GM12865 (cell line): Measurements from ENCODE around the gene ZNF488.

Experiments
- DNase-seq: peaks from one replicate; pipeline ENCODE4 v3.0.0; 2010; ENCODE audit warnings: low read depth
- H3K4me3 ChIP-seq: 2 replicates; pipeline ENCODE4 v1.5.1; 2011; ENCODE audit warnings: mild to moderate bottlenecking, low read depth, low read length, control low read depth
- TF ChIP-seq, protein P1 (sequence below): IDR thresholded peaks from 2 replicates; pipeline ENCODE4 v1.5.1; 2011; ENCODE audit warnings: low read length, control low read depth, low read depth, inconsistent platforms; ENCODE audit not compliant: insufficient read depth; ENCODE audit errors: missing control alignments

Gene ZNF488

GRCh38 chr10:47322300-47323061 lies 61.6 kb downstream of the ZNF488 start, which contains the start of gene GDF2:
Gene GDF2, plus strand, starts transcription at chr10:47322454. Its CDS starts 215 bp downstream, at chr10:47322669.
- TF ChIP-seq, protein P1, sequence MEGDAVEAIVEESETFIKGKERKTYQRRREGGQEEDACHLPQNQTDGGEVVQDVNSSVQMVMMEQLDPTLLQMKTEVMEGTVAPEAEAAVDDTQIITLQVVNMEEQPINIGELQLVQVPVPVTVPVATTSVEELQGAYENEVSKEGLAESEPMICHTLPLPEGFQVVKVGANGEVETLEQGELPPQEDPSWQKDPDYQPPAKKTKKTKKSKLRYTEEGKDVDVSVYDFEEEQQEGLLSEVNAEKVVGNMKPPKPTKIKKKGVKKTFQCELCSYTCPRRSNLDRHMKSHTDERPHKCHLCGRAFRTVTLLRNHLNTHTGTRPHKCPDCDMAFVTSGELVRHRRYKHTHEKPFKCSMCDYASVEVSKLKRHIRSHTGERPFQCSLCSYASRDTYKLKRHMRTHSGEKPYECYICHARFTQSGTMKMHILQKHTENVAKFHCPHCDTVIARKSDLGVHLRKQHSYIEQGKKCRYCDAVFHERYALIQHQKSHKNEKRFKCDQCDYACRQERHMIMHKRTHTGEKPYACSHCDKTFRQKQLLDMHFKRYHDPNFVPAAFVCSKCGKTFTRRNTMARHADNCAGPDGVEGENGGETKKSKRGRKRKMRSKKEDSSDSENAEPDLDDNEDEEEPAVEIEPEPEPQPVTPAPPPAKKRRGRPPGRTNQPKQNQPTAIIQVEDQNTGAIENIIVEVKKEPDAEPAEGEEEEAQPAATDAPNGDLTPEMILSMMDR = no peak
- no peak for DNase-seq
- H3K4me3 ChIP-seq = no peak within 1 kb of the TSS

- TF ChIP-seq, protein P1 = no peak
Measured at GRCh38 chr10:47321521-47322195, 62.4 kb downstream of the ZNF488 start.

GRCh38 chr10:47320812-47321211 lies 63.3 kb downstream of the ZNF488 start:
- no peak for DNase-seq
- H3K4me3 ChIP-seq = no peak overlapping the region
- TF ChIP-seq, protein P1 = no peak

More at GRCh38 chr10:47321521-47322195, 62.4 kb downstream of the ZNF488 start:
- no peak for DNase-seq
- H3K4me3 ChIP-seq = no peak overlapping the region

DNA sequence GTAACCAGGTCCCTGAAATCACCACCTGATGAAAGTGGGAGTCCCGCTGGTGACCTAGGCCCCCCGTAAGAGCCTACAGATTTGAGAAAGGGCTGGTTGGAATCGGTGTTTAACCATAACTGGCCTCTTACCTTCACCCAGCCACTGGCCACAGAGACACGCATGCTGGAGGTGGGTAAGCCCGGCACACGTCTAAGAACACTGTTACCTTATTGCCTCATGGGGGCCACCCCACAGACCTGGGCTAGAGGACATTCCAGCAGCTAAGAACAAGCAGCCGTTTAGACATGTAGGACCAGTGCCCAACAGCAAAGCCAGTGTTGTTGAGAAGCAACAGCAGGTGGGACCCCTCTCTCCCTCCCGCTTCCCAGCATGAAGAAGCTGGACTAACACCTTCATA lies 64.3 kb downstream of the ZNF488 start:
- DNase-seq = no peak
- no peak overlapping the region for H3K4me3 ChIP-seq
- TF ChIP-seq, protein P1 = no peak

GRCh38 chr10:47318706-47319105 lies 65.4 kb downstream of the ZNF488 start:
- peak; percentile 6 for DNase-seq
- no peak overlapping the region for H3K4me3 ChIP-seq
- TF ChIP-seq, protein P1 = no peak

GRCh38 chr10:47317251-47317650 lies 66.8 kb downstream of the ZNF488 start:
- TF ChIP-seq, protein P1 = no peak
- H3K4me3 ChIP-seq = no peak overlapping the region
- no peak for DNase-seq
